H9 (cell line): ENCODE results near the gene FBXO34. TPM values are rescaled to one million over a fixed set of nuclear protein-coding genes. Genes with fewer than 3 reads are reported as not detected.

Source experiments
- DNase-seq: peaks from one replicate; pipeline ENCODE4 v3.0.0-alpha.2; 2017
- H2AFZ ChIP-seq: one replicate; pipeline ENCODE4 v1.6.1; 2013; ENCODE audit warnings: mild to moderate bottlenecking, low read length, control low read depth, moderate library complexity
- H2AK5ac ChIP-seq: 2 replicates; pipeline ENCODE4 v1.6.1; 2013; ENCODE audit warnings: low read length, control low read depth, mixed read lengths; ENCODE audit not compliant: insufficient read length
- H2BK120ac ChIP-seq: one replicate; pipeline ENCODE4 v1.6.1; 2013; ENCODE audit warnings: low read depth, mild to moderate bottlenecking, low read length, control low read depth, inconsistent platforms; ENCODE audit not compliant: poor library complexity, severe bottlenecking
- H2BK12ac ChIP-seq: 2 replicates; pipeline ENCODE4 v1.6.1; 2013; ENCODE audit warnings: low read length, control low read depth, mixed read lengths, low read depth; ENCODE audit not compliant: insufficient read length
- H2BK15ac ChIP-seq: 2 replicates; pipeline ENCODE4 v1.6.1; 2013; ENCODE audit warnings: low read depth, low read length, control low read depth
- H2BK20ac ChIP-seq: one replicate; pipeline ENCODE4 v1.6.1; 2013; ENCODE audit warnings: low read depth, mild to moderate bottlenecking, low read length, control low read depth, inconsistent platforms; ENCODE audit not compliant: poor library complexity, severe bottlenecking
- H2BK5ac ChIP-seq: 2 replicates; pipeline ENCODE4 v1.6.1; 2013; ENCODE audit warnings: low read length, control low read depth, mixed read lengths; ENCODE audit not compliant: insufficient read length
- H3K14ac ChIP-seq: 2 replicates; pipeline ENCODE4 v1.6.1; 2013; ENCODE audit warnings: low read length, control low read depth; ENCODE audit not compliant: insufficient read depth
- H3K18ac ChIP-seq: 2 replicates; pipeline ENCODE4 v1.6.1; 2013; ENCODE audit warnings: low read depth, mild to moderate bottlenecking, mixed read lengths, low read length, control low read depth; ENCODE audit not compliant: insufficient read length
- H3K23ac ChIP-seq: 2 replicates; pipeline ENCODE4 v1.6.1; 2013; ENCODE audit warnings: low read length, control low read depth, mixed read lengths, low read depth; ENCODE audit not compliant: insufficient read length
- H3K23me2 ChIP-seq: 2 replicates; pipeline ENCODE4 v1.6.1; 2013; ENCODE audit warnings: low read depth, mild to moderate bottlenecking, mixed read lengths, low read length, control low read depth; ENCODE audit not compliant: insufficient read length, poor library complexity, severe bottlenecking
- H3K27ac ChIP-seq: 2 replicates; pipeline ENCODE4 v1.5.1; 2013; ENCODE audit warnings: low read length, control low read depth, mixed read lengths, low read depth; ENCODE audit not compliant: insufficient read length
- H3K27me3 ChIP-seq: 2 replicates; pipeline ENCODE4 v1.6.1; 2013; ENCODE audit warnings: low read length, control low read depth, inconsistent platforms; ENCODE audit not compliant: insufficient read depth
- H3K4ac ChIP-seq: 2 replicates; pipeline ENCODE4 v1.6.1; 2013; ENCODE audit warnings: low read depth, mild to moderate bottlenecking, control low read depth, inconsistent platforms, low read length, moderate library complexity
- H3K4me1 ChIP-seq: 2 replicates; pipeline ENCODE4 v1.6.1; 2013; ENCODE audit warnings: low read length, control low read depth, inconsistent platforms; ENCODE audit not compliant: insufficient read depth
- H3K4me2 ChIP-seq: 2 replicates; pipeline ENCODE4 v1.6.1; 2013; ENCODE audit warnings: low read length, control low read depth, mixed read lengths; ENCODE audit not compliant: insufficient read length, insufficient read depth
- H3K56ac ChIP-seq: 2 replicates; pipeline ENCODE4 v1.6.1; 2013; ENCODE audit warnings: low read depth, mild to moderate bottlenecking, mixed read lengths, low read length, control low read depth; ENCODE audit not compliant: insufficient read length
- H3K79me1 ChIP-seq: 2 replicates; pipeline ENCODE4 v1.6.1; 2013; ENCODE audit warnings: low read depth, mild to moderate bottlenecking, moderate library complexity, low read length, control low read depth, inconsistent platforms; ENCODE audit not compliant: insufficient read depth, poor library complexity, severe bottlenecking
- H3K79me2 ChIP-seq: 2 replicates; pipeline ENCODE4 v1.6.1; 2013; ENCODE audit warnings: low read length, control low read depth, inconsistent platforms; ENCODE audit not compliant: insufficient read depth
- H3K9ac ChIP-seq: 2 replicates; pipeline ENCODE4 v1.6.1; 2013; ENCODE audit warnings: low read length, control low read depth, mixed read lengths; ENCODE audit not compliant: insufficient read length; ENCODE audit errors: extremely low read depth
- H3K9me3 ChIP-seq: one replicate; pipeline ENCODE4 v1.6.1; 2013; ENCODE audit warnings: low read depth, low read length, inconsistent platforms; ENCODE audit not compliant: control insufficient read depth
- H3T11ph ChIP-seq: one replicate; pipeline ENCODE4 v1.6.1; 2013; ENCODE audit warnings: mild to moderate bottlenecking, low read length, control low read depth, inconsistent platforms
- H4K20me1 ChIP-seq: one replicate; pipeline ENCODE4 v1.6.1; 2013; ENCODE audit not compliant: control insufficient read depth, insufficient read length, insufficient read depth
- H4K5ac ChIP-seq: 2 replicates; pipeline ENCODE4 v1.6.1; 2013; ENCODE audit warnings: low read depth, mild to moderate bottlenecking, mixed read lengths, low read length, control low read depth; ENCODE audit not compliant: insufficient read length
- H4K8ac ChIP-seq: replicated peaks from 2 replicates; pipeline ENCODE4 v1.6.1; 2013; ENCODE audit warnings: low read length, control low read depth, mixed read lengths, low read depth; ENCODE audit not compliant: insufficient read length
- H4K91ac ChIP-seq: 2 replicates; pipeline ENCODE4 v1.6.1; 2013; ENCODE audit warnings: low read depth, mild to moderate bottlenecking, moderate library complexity, mixed read lengths, low read length, control low read depth; ENCODE audit not compliant: insufficient read length
- H3K27ac Mint-ChIP-seq, 3 experiments: 2 replicates in 2 of 3; 3 replicates in 1 of 3; pipeline ENCODE4 v1.8.0; 2020 to 2021; ENCODE audit warnings: mixed read lengths in 3 of 3, mild to moderate bottlenecking in 1 of 3, moderate library complexity in 1 of 3
- H3K27me3 Mint-ChIP-seq: 2 replicates; pipeline ENCODE4 v1.8.0; 2021; ENCODE audit warnings: low read depth, mild to moderate bottlenecking, moderate library complexity, mixed read lengths
- H3K36me3 Mint-ChIP-seq, 3 experiments: 2 replicates in 2 of 3; 3 replicates in 1 of 3; pipeline ENCODE4 v1.8.0; 2020 to 2021; ENCODE audit warnings: low read depth in 3 of 3, mixed read lengths in 3 of 3; ENCODE audit not compliant: insufficient read depth in 1 of 3
- H3K4me1 Mint-ChIP-seq, 2 experiments: 2 replicates each; pipeline ENCODE4 v1.8.0; 2020; ENCODE audit warnings: mixed read lengths in 2 of 2
- H3K4me3 Mint-ChIP-seq, 2 experiments: 2 replicates in 1 of 2; 3 replicates in 1 of 2; pipeline ENCODE4 v1.8.0; 2020 to 2021; ENCODE audit warnings: mild to moderate bottlenecking in 2 of 2, mixed read lengths in 2 of 2, moderate library complexity in 1 of 2
- H3K9me3 Mint-ChIP-seq, 2 experiments: 2 replicates in 1 of 2; 3 replicates in 1 of 2; pipeline ENCODE4 v1.8.0; 2020; ENCODE audit warnings: mild to moderate bottlenecking in 2 of 2, mixed read lengths in 2 of 2, moderate library complexity in 1 of 2
- CTCF ChIP-seq: fragments of 200-600 bp; sonication (generic); conservative IDR thresholded peaks from 3 replicates; pipeline ENCODE4 v1.8.0; 2021; ENCODE audit warnings: antibody characterized with exemption, mild to moderate bottlenecking
- WGBS: extraction: QIAGEN DNeasy Blood & Tissue Kit; methylation state at CpG from one replicate; pipeline ENCODE4 v1.1.7; 2013; ENCODE audit warnings: missing lambda C conversion rate, low lambda C conversion rate, mixed read lengths; ENCODE audit not compliant: insufficient read length; ENCODE audit errors: extremely low coverage; 5-methylcytosine and 5-hydroxymethylcytosine counted together
- total RNA-seq: library from RNA; stranded (reverse); gene quantifications from 2 replicates; pipeline ENCODE4 v1.2.1, GENCODE V29; 2021

Gene FBXO34
- total RNA-seq, 1 experiment from 2014 or later: 12.0 TPM

GRCh38 chr14:55240526-55241178 lies 30.6 kb upstream of the FBXO34 start:
- Histone ChIP-seq H4K20me1 (no peaks in the 10 kb centered on the region), H3K79me2 (no peaks in the 10 kb centered on the region), H3K23me2 (no peaks in the 10 kb centered on the region), H3K56ac (no peak overlapping the region), H4K91ac (no peak overlapping the region), H2BK20ac (no peak overlapping the region), H2AK5ac (no peak overlapping the region), H3K9ac (no peak overlapping the region), H3K23ac (no peak overlapping the region), H2AFZ (peak overlapping the region; percentile 58), H3K4ac (no peak overlapping the region), H3K9me3 (no peaks in the 10 kb centered on the region), H2BK12ac (no peak overlapping the region), H3K79me1 (no peaks in the 10 kb centered on the region), H3K18ac (no peak overlapping the region), H4K5ac (no peak overlapping the region), H4K8ac (no peak overlapping the region), H3K27me3 (no peaks in the 10 kb centered on the region), H3K14ac (no peak overlapping the region), H3T11ph (no peak overlapping the region), H2BK15ac (no peak overlapping the region), H2BK120ac (no peak overlapping the region), H3K27ac (no peak overlapping the region), H3K4me2 (peak overlapping the region; percentile 25), H3K4me1 (no peaks in the 10 kb centered on the region; the same call in 1 of the 2 replicates), H2BK5ac (no peak overlapping the region)
- no peak overlapping the region for H3K27ac Mint-ChIP-seq
- peaks cover 28% of the 10 kb centered on the region for H3K27me3 Mint-ChIP-seq
- no peak; the same call in 2 of the 3 replicates for TF ChIP-seq CTCF
- peaks cover 4 to 9% of the 10 kb centered on the region in 2 experiments; a peak in 3 of 4 replicates for H3K4me1 Mint-ChIP-seq
- WGBS: no CpG with 5 or more reads among the region's 33 CpGs
- no peaks in the 10 kb centered on the region; a peak in 1 of 7 replicates for H3K36me3 Mint-ChIP-seq
- no peaks in the 10 kb centered on the region for H3K9me3 Mint-ChIP-seq
- H3K4me3 Mint-ChIP-seq: no peak overlapping the region; a peak in 1 of 5 replicates
- DNase-seq: peak; percentile 75
